KMS-11 (cell line): ENCODE measurements around the gene CUEDC2.

ENCODE experiments used
- H2AFZ ChIP-seq: fragments of 200-600 bp; sonication (generic); 2 replicates; pipeline ENCODE4 v1.6.1; 2016; ENCODE audit warnings: antibody characterized with exemption, mixed run types, low read depth
- H3K27ac ChIP-seq: fragments of 200-600 bp; sonication (generic); 2 replicates; pipeline ENCODE4 v1.6.1; 2016; ENCODE audit warnings: mild to moderate bottlenecking, mixed run types
- H3K27me3 ChIP-seq: fragments of 200-600 bp; sonication (generic); 2 replicates; pipeline ENCODE4 v1.6.1; 2017; ENCODE audit warnings: mild to moderate bottlenecking, low read depth, mixed run types, moderate library complexity; ENCODE audit not compliant: insufficient read depth
- H3K36me3 ChIP-seq: fragments of 200-600 bp; sonication (generic); 2 replicates; pipeline ENCODE4 v1.6.1; 2017; ENCODE audit warnings: mild to moderate bottlenecking, mixed run types; ENCODE audit not compliant: insufficient read depth
- H3K4me1 ChIP-seq: fragments of 200-600 bp; sonication (generic); 2 replicates; pipeline ENCODE4 v1.6.1; 2016; ENCODE audit warnings: mild to moderate bottlenecking, low read depth, mixed run types; ENCODE audit not compliant: poor library complexity, severe bottlenecking
- H3K4me2 ChIP-seq: fragments of 200-600 bp; sonication (generic); 2 replicates; pipeline ENCODE4 v1.7.0; 2016; ENCODE audit warnings: mild to moderate bottlenecking, mixed run types
- H3K4me3 ChIP-seq: fragments of 200-600 bp; sonication (generic); IDR thresholded peaks from 2 replicates; pipeline ENCODE4 v1.6.1; 2017; ENCODE audit warnings: low read depth, low read length, mixed read lengths; ENCODE audit not compliant: insufficient read depth
- H3K79me2 ChIP-seq: fragments of 200-600 bp; sonication (generic); 2 replicates; pipeline ENCODE4 v1.6.1; 2016; ENCODE audit warnings: low read depth, mixed run types; ENCODE audit not compliant: insufficient read depth
- H3K9ac ChIP-seq: fragments of 200-600 bp; sonication (generic); 2 replicates; pipeline ENCODE4 v1.6.1; 2016; ENCODE audit warnings: mild to moderate bottlenecking, mixed run types
- H4K20me1 ChIP-seq: fragments of 200-600 bp; sonication (generic); 2 replicates; pipeline ENCODE4 v1.6.1; 2016; ENCODE audit warnings: mild to moderate bottlenecking, mixed run types; ENCODE audit not compliant: insufficient read depth
- TF ChIP-seq, protein P1 (sequence below): fragments of 200-600 bp; sonication (generic); conservative IDR thresholded peaks from 2 replicates; pipeline ENCODE4 v1.6.1; 2017; ENCODE audit warnings: low read depth, mild to moderate bottlenecking, antibody characterized with exemption, low read length, moderate library complexity, mixed read lengths

CUEDC2 gene

DNA sequence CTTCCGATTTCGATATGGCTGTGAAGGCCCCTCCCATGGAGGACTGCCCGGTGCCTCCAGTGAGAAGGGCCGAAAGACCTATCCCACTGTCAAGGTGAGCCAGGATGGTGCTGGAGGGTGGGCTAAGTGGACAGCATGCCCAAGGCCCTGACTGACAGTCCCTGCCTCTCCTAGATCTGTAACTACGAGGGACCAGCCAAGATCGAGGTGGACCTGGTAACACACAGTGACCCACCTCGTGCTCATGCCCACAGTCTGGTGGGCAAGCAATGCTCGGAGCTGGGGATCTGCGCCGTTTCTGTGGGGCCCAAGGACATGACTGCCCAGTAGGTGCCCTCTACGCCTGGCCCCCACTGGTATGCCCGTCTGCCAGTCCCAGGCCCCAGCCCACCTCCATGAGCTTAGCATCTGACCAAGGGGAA, 35.6 kb downstream of the CUEDC2 start:
- Histone ChIP-seq H3K36me3 (peaks cover 3% of the 10 kb centered on the region; the same call in 1 of the 2 replicates), H3K4me1 (peaks cover 39% of the 10 kb centered on the region), H4K20me1 (no peaks in the 10 kb centered on the region), H3K4me2 (peak overlapping the region; percentile 99), H2AFZ (no peak overlapping the region), H3K9ac (peak overlapping the region; percentile 94), H3K4me3 (no peak overlapping the region), H3K79me2 (peaks cover 22% of the 10 kb centered on the region), H3K27ac (peak overlapping the region; percentile 93), H3K27me3 (no peaks in the 10 kb centered on the region)
- TF ChIP-seq, protein P1, sequence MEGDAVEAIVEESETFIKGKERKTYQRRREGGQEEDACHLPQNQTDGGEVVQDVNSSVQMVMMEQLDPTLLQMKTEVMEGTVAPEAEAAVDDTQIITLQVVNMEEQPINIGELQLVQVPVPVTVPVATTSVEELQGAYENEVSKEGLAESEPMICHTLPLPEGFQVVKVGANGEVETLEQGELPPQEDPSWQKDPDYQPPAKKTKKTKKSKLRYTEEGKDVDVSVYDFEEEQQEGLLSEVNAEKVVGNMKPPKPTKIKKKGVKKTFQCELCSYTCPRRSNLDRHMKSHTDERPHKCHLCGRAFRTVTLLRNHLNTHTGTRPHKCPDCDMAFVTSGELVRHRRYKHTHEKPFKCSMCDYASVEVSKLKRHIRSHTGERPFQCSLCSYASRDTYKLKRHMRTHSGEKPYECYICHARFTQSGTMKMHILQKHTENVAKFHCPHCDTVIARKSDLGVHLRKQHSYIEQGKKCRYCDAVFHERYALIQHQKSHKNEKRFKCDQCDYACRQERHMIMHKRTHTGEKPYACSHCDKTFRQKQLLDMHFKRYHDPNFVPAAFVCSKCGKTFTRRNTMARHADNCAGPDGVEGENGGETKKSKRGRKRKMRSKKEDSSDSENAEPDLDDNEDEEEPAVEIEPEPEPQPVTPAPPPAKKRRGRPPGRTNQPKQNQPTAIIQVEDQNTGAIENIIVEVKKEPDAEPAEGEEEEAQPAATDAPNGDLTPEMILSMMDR = no peak

DNA sequence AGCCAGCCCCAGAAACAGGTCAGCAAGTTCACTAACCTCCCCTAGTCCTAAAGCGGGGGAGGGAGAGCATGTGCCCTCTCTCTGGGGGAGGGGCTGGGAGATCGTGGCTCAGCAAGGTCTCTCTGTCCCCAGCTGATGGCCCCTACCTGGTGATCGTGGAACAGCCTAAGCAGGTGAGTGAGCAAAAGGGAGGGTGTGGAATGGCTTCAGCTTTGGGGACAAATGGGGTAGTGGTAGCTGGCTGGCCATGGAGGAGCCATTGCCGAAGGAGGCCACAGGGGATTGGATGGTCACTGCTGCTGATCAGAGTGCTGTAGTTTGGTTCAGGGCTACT, 36.1 kb downstream of the CUEDC2 start:
- Histone ChIP-seq H3K27ac (peak overlapping the region; percentile 93), H2AFZ (no peak overlapping the region), H3K4me1 (peaks cover 39% of the 10 kb centered on the region), H4K20me1 (no peaks in the 10 kb centered on the region), H3K4me2 (peak overlapping the region; percentile 99), H3K27me3 (no peaks in the 10 kb centered on the region), H3K4me3 (no peak overlapping the region), H3K9ac (peak overlapping the region; percentile 94), H3K36me3 (peaks cover 3% of the 10 kb centered on the region; the same call in 1 of the 2 replicates), H3K79me2 (peaks cover 22% of the 10 kb centered on the region)
- TF ChIP-seq, protein P1 = no peak

DNA sequence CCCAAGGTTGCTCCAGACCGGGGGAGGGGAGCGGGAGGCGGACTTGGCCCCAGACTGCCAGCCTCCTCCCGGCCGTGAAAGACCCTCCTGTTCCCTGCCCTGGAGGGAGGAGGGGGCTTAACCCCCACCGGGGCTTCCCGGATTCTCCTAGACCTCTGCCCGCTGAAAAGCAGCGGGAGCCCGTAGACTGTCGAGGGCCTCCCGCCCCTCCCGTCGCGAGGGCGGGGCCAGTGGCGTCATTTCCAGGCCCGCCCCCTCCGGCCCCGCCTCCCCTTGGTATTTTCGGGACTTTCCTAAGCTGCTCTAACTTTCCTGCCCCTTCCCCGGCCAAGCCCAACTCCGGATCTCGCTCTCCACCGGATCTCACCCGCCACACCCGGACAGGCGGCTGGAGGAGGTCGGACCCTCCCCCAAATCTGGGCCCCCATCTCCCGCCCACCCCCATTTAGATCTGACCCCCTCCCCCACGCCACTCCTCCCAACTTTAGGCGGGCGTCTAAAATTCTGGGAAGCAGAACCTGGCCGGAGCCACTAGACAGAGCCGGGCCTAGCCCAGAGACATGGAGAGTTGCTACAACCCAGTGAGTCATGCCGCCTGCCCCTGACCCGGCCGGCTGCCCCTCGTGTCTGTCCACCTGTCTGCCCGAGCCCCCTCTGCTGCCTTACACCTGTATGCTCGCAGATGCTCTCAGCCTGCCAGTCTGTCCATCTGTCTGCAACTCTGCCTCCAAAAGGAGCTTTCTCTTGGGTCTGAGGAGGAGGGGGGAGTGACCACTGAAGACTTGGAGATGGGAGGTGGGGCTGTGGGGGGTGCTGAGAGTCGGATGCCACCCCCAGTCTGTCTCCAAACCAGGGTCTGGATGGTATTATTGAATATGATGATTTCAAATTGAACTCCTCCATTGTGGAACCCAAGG, 36.7 kb downstream of the CUEDC2 start, which contains the start of gene NFKB2:
Gene NFKB2, plus strand, starts transcription at position 306 of the 917 bp plus-strand sequence. Its CDS starts 255 bp downstream, at position 561.
- H3K36me3 ChIP-seq = peaks cover 3% of the 10 kb centered on the region; the same call in 1 of the 2 replicates
- no peaks in the 10 kb centered on the region for H4K20me1 ChIP-seq
- TF ChIP-seq, protein P1 = no peak
- H3K79me2 ChIP-seq = peaks cover 22% of the 10 kb centered on the region
- H3K27ac ChIP-seq = peak within 1 kb of the TSS; percentile 93
- H3K4me2 ChIP-seq = peak within 1 kb of the TSS; percentile 99
- no peak within 1 kb of the TSS for H3K4me3 ChIP-seq
- peak within 1 kb of the TSS; percentile 94 for H3K9ac ChIP-seq
- no peaks in the 10 kb centered on the region for H3K27me3 ChIP-seq
- H2AFZ ChIP-seq = peak within 1 kb of the TSS; percentile 41; the same call in 1 of the 2 replicates
- peaks cover 39% of the 10 kb centered on the region for H3K4me1 ChIP-seq

DNA sequence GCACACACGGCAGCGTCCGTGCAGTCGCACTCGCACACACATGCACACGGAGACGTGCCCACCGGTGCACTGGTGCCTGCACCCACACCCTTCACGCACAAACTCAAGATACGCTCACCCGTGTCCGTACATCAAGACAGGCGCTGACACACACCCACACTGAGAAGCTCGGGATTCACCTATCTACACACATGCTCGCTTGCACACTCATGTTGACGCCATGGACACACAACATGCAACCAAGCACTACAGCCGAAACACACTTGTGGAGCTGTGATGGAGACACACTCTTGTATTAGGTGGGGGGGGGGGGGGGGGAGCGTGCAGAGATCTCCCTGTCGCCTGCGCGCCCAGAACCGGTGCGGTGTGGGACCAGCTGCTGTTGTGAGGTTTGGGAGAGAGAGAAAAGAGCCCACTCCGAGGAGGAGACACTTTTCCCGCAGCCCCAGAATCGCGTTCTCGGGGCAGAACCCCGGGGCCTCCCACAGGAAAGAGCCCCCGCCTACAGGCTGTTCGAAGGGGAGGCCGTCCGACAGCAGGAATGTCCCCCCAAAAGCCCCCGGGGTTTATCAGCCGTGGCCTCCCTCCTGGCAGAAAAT, 37.5 kb downstream of the CUEDC2 start:
- peak overlapping the region; percentile 80 for H3K4me2 ChIP-seq
- peak overlapping the region; percentile 94 for H3K9ac ChIP-seq
- H2AFZ ChIP-seq = peak overlapping the region; percentile 41; the same call in 1 of the 2 replicates
- peaks cover 37% of the 10 kb centered on the region for H3K4me1 ChIP-seq
- peaks cover 22% of the 10 kb centered on the region for H3K79me2 ChIP-seq
- TF ChIP-seq, protein P1 = no peak
- H3K27ac ChIP-seq = peak overlapping the region; percentile 93
- H3K36me3 ChIP-seq = peaks cover 3% of the 10 kb centered on the region; the same call in 1 of the 2 replicates
- H3K27me3 ChIP-seq = no peaks in the 10 kb centered on the region
- H3K4me3 ChIP-seq = no peak overlapping the region
- H4K20me1 ChIP-seq = no peaks in the 10 kb centered on the region
